OCI-LY7 (cell line): ENCODE measurements around the gene GOLGA6L10. TPM values are rescaled to one million over a fixed set of nuclear protein-coding genes. Genes with fewer than 3 reads are reported as not detected.
"Not testable (repeated sequence)": the region's sequence is repeated elsewhere in the genome, so short reads cannot be mapped to it uniquely, and the experiment has no call there.

Experiments used
- BruUV-seq: library from RNA; stranded (reverse); fragments of 400-500 nt; replicated peaks from 2 replicates; lab custom pipeline; 2021; lab: Mats Ljungman, UMichigan
- CTCF ChIA-PET: fragments of 300-600 bp; sonication (Branson Sonifier 250); formaldehyde crosslinking; loops from one replicate; lab custom pipeline; 2022; ENCODE audit warnings: antibody characterized with exemption; ENCODE audit not compliant: unreplicated experiment; lab: Charles Lee
- POLR2A ChIA-PET: fragments of 300-600 bp; sonication (Branson Sonifier 250); formaldehyde crosslinking; loops from one replicate; lab custom pipeline; 2022; ENCODE audit warnings: antibody characterized with exemption; lab: Charles Lee
- DNase-seq: peaks from one replicate; pipeline ENCODE4 v3.0.0-alpha.2; 2015; ENCODE audit warnings: low spot score
- H2AFZ ChIP-seq: fragments of 200-600 bp; sonication (generic), shearing (Covaris generic); 2 replicates; pipeline ENCODE4 v1.6.1; 2014; ENCODE audit warnings: mild to moderate bottlenecking, antibody characterized with exemption, low read length, moderate library complexity
- H3K27ac ChIP-seq: fragments of 200-600 bp; sonication (generic); 2 replicates; pipeline ENCODE4 v1.5.1; 2014; ENCODE audit warnings: mixed run types, low read depth, mild to moderate bottlenecking, moderate library complexity, low read length, inconsistent platforms; ENCODE audit not compliant: poor library complexity, severe bottlenecking
- H3K36me3 ChIP-seq: fragments of 200-600 bp; sonication (generic); 2 replicates; pipeline ENCODE4 v1.6.1; 2014; ENCODE audit warnings: mild to moderate bottlenecking, antibody characterized with exemption, low read length, moderate library complexity, mixed read lengths; ENCODE audit not compliant: insufficient read depth
- H3K4me1 ChIP-seq: fragments of 200-600 bp; sonication (generic); 2 replicates; pipeline ENCODE4 v1.5.1; 2014; ENCODE audit warnings: mild to moderate bottlenecking, low read length; ENCODE audit not compliant: insufficient read depth, poor library complexity, severe bottlenecking
- H3K4me2 ChIP-seq: fragments of 200-600 bp; sonication (generic); 2 replicates; pipeline ENCODE4 v1.6.1; 2014; ENCODE audit warnings: mild to moderate bottlenecking, low read length
- H3K4me3 ChIP-seq: fragments of 200-600 bp; sonication (generic); 2 replicates; pipeline ENCODE4 v1.5.1; 2014; ENCODE audit warnings: mild to moderate bottlenecking, low read depth, low read length; ENCODE audit not compliant: poor library complexity, severe bottlenecking
- H3K79me2 ChIP-seq: fragments of 200-600 bp; sonication (generic); 2 replicates; pipeline ENCODE4 v1.6.1; 2016; ENCODE audit warnings: low read depth, mild to moderate bottlenecking, low read length, moderate library complexity, mixed read lengths; ENCODE audit not compliant: insufficient read depth
- H3K9me2 ChIP-seq: fragments of 200-600 bp; sonication (generic); 2 replicates; pipeline ENCODE4 v1.6.1; 2016; ENCODE audit warnings: mild to moderate bottlenecking, low read length, mixed read lengths; ENCODE audit not compliant: insufficient read depth
- H3K9me3 ChIP-seq: fragments of 200-600 bp; sonication (generic); 2 replicates; pipeline ENCODE4 v1.6.1; 2014; ENCODE audit warnings: mild to moderate bottlenecking, mixed run types, low read length, mixed read lengths
- H4K20me1 ChIP-seq: fragments of 200-600 bp; sonication (generic); 2 replicates; pipeline ENCODE4 v1.6.1; 2014; ENCODE audit warnings: mild to moderate bottlenecking, antibody characterized with exemption, low read length, moderate library complexity, mixed read lengths; ENCODE audit not compliant: insufficient read depth
- CTCF ChIP-seq: fragments of 200-600 bp; sonication (generic); conservative IDR thresholded peaks from 2 replicates; pipeline ENCODE4 v1.5.1; 2014; ENCODE audit warnings: mild to moderate bottlenecking, antibody characterized with exemption, low read length, moderate library complexity, mixed read lengths
- EZH2phosphoT487 ChIP-seq: fragments of 200-600 bp; sonication (generic); IDR thresholded peaks from 2 replicates; pipeline ENCODE4 v1.6.1; 2018; ENCODE audit warnings: low read depth, borderline replicate concordance, mild to moderate bottlenecking, mixed run types, antibody characterized with exemption, low read length, moderate library complexity, mixed read lengths
- intact Hi-C: fragments of 100-400 bp; cut with micrococcal nuclease; formaldehyde crosslinking; loops from one replicate; pipeline ENCODE4 v1.10.0; 2022; ENCODE audit not compliant: unreplicated experiment
- total RNA-seq, 2 experiments: library from RNA; depleted of rRNA in 1 of 2; stranded (reverse); fragments of >200 nt in 1 of 2; shearing (Covaris generic) in 1 of 2; gene quantifications; 2 replicates each; pipeline ENCODE4 v1.2.3, GENCODE V29; 2014 to 2022

Gene GOLGA6L10
- total RNA-seq, 2 experiments from 2014 or later = 0.49 TPM; not detected in 1

GRCh38 chr15:82301296-82302016 is 47.8 kb downstream of the GOLGA6L10 start:
- intact Hi-C loops = no loop called here
- H3K79me2 ChIP-seq = no peaks in the 10 kb centered on the region
- BruUV-seq = no TSS peak
- no peaks in the 10 kb centered on the region for H3K9me3 ChIP-seq
- no peaks in the 10 kb centered on the region for H3K4me1 ChIP-seq
- H2AFZ ChIP-seq = no peak overlapping the region
- no peak overlapping the region for H3K27ac ChIP-seq
- no peaks in the 10 kb centered on the region for H3K9me2 ChIP-seq
- no peaks in the 10 kb centered on the region for H4K20me1 ChIP-seq
- ChIA-PET CTCF (no interaction called here), POLR2A (no interaction called here)
- no peak overlapping the region for H3K4me2 ChIP-seq
- no peak overlapping the region for H3K4me3 ChIP-seq
- no peak for TF ChIP-seq CTCF
- no peak for TF ChIP-seq EZH2phosphoT487
- H3K36me3 ChIP-seq = no peaks in the 10 kb centered on the region
- DNase-seq = no peak

- Histone ChIP-seq H3K9me3 (no peaks in the 10 kb centered on the region), H3K4me2 (no peak overlapping the region), H3K4me3 (no peak overlapping the region), H3K9me2 (no peaks in the 10 kb centered on the region), H3K36me3 (no peaks in the 10 kb centered on the region), H3K27ac (no peak overlapping the region), H2AFZ (no peak overlapping the region), H4K20me1 (no peaks in the 10 kb centered on the region), H3K79me2 (no peaks in the 10 kb centered on the region), H3K4me1 (no peaks in the 10 kb centered on the region)
- no peak for TF ChIP-seq EZH2phosphoT487
- TF ChIP-seq CTCF = no peak
- CTCF ChIA-PET = no interaction called here
- POLR2A ChIA-PET = no interaction called here
- no peak for DNase-seq
- intact Hi-C loops = no loop called here
- BruUV-seq = no TSS peak
These were observed 48.4 kb downstream of the GOLGA6L10 start for GRCh38 chr15:82300883-82301282.

GRCh38 chr15:82300326-82300725 is 48.9 kb downstream of the GOLGA6L10 start:
- H3K9me2 ChIP-seq, H3K4me2 ChIP-seq, H4K20me1 ChIP-seq, H3K4me3 ChIP-seq, CTCF ChIA-PET, intact Hi-C loops, BruUV-seq, H3K9me3 ChIP-seq, DNase-seq, H3K36me3 ChIP-seq, H3K27ac ChIP-seq, H3K4me1 ChIP-seq, H2AFZ ChIP-seq, H3K79me2 ChIP-seq: not testable (repeated sequence)
- POLR2A ChIA-PET = interaction anchor here (0.6 kb wide), 1 partner anchor 574 kb away, joined by 6 read pairs; no protein-coding TSS in a partner anchor

GRCh38 chr15:82299511-82299914 is 49.8 kb downstream of the GOLGA6L10 start:
- H3K79me2 ChIP-seq, CTCF ChIA-PET, H3K36me3 ChIP-seq, BruUV-seq, H3K4me3 ChIP-seq, H2AFZ ChIP-seq, H3K9me3 ChIP-seq, intact Hi-C loops, H3K4me1 ChIP-seq, H4K20me1 ChIP-seq, H3K9me2 ChIP-seq, DNase-seq, H3K4me2 ChIP-seq, H3K27ac ChIP-seq: not testable (repeated sequence)
- POLR2A ChIA-PET = interaction anchor here (0.6 kb wide), 1 partner anchor 846 kb away, joined by 3 read pairs; no protein-coding TSS in a partner anchor
